Measurements from ENCODE around the gene LIPN. TPM values are rescaled to one million over a fixed set of nuclear protein-coding genes. Genes with fewer than 3 reads are reported as not detected.

The LIPN gene
- total RNA-seq, 1 donor from 2014 or later: 1.0 TPM

Other genes with a start within 250 kb of the LIPN start
- gene RNLS, start 176.7 kb upstream of the LIPN start, total RNA-seq: 3.7 TPM
- gene LIPJ, start 173.3 kb upstream of the LIPN start, total RNA-seq: not detected
- gene LIPF, start 95.6 kb upstream of the LIPN start, total RNA-seq: not detected
- not detected for gene LIPK, start 53.8 kb upstream of the LIPN start, total RNA-seq
- not detected for gene LIPM, start 42.7 kb downstream of the LIPN start, total RNA-seq
- 2.3 TPM for gene ANKRD22, start 91.8 kb downstream of the LIPN start, total RNA-seq
- gene STAMBPL1, start 120.2 kb downstream of the LIPN start, total RNA-seq: 6.8 TPM
- gene ACTA2, start 192.8 kb downstream of the LIPN start, total RNA-seq: 478 TPM
- gene FAS, start 230.8 kb downstream of the LIPN start, total RNA-seq: 41.2 TPM